GM18498 (cell line): ENCODE results near the gene YIF1A.
"Not testable (repeated sequence)": the region's sequence is repeated elsewhere in the genome, so short reads cannot be mapped to it uniquely, and the experiment has no call there.

Source experiments
- ATAC-seq: cut with Tn5 transposase; IDR thresholded peaks from one replicate; pipeline ENCODE4 v1.9.1; 2021; ENCODE audit warnings: mild to moderate bottlenecking, moderate library complexity; ENCODE audit not compliant: unreplicated experiment

YIF1A gene

DNA sequence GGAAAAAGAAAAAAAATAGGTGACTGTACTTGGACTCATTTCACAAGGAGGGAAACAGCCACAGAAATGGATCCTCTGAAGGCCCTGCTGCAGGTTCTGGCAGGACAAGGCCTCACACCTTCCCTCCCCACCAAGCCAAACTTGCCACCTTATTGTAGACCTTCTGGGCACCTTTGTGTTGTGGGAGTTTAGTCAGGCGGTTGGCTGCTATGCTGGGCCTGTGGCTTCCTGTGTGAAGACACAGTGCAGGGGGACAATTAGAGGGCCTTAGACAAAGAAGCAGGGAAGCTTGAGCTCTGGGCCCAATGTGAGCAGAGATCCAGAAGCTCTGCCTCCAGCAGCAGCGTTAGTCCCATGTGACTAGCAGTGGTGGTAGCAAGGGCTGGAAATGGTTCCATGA is 16.3 kb downstream of the YIF1A start:
- ATAC-seq = no peak

GRCh38 chr11:66271816-66272215 is 17.1 kb downstream of the YIF1A start:
- no peak for ATAC-seq

DNA sequence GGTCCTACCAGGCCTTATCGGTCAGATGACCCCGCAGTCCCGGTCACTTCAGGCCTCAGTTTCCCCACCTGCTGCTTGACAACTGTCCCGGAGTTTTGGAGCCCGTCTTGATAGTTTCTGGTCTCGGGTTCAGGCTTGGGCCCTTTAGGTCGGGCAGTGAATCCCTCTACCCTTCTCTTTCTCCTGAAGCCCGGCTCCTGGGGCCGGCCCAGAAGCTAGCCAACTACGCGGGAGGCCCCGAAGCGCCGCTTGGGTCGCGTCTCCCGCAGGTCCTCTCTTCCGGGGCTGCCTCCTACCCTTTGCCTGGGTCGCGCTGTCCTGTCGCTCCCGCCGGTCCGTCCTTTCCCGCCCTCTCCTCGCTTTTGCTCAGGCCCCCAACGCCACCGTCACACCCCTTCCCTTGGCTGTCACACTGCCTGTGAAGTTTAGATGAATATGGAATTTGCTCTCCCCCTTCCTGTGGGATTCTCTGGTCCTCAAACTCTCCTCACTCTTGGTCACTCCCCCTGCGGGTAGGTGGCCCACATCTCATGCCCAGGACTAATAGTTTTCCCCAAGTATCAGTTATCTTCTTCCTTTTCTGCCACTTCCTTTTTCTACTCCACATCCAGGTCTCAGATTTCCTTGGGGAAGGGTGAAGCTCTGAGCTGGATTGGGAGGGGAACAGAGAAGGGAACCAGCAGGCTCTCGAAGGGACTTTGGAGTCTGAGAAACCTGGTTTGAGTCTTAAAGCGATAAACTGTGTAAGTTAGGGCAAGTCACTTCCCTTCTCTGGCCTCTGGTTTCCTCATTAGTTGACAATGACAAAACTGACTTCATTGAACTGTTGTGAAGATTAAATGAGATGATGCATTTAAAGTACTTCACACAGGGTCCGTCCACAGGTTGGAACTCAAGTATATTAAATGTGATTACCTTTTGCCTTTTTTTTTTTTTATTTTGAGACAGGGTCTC is 19.7 kb downstream of the YIF1A start:
- no peak for ATAC-seq

DNA sequence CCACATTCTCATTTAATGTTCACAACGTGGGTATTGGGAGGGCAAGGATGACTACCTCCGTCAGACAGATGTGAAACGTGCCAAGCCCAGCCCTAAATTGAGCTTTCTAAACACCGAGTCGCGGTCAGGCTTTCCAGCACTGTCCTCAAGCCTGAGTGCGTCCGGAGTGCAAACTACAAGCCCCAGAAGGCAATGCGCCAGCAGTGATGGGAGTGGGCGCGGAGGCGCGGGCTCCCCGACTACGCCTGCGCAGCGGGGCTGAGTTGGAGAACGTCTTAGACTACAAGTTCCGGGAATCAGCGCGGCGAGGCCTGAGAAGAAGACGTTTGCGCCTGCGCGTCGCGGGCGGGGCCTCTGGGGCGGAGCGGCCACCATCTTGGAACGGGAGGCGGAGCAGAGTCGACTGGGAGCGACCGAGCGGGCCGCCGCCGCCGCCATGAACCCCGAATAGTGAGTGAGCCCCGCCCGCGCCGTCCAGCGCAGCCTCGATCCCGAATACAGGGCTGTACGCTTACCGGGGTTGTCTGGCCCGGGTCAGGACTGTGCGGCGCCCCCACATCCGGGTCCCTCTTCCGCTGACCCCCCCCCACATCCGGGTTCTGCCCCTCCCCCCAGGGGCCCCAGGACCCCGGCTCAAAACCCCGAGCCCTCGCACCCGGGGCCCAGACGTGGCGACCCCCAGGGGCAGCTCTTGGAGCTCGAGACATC is 20.5 kb downstream of the YIF1A start, which contains the start of gene RAB1B:
RAB1B (plus strand) TSS at position 396 of the 708 bp plus-strand sequence; CDS start at position 437, 41 bp downstream.
- peak; percentile 77 for ATAC-seq

DNA sequence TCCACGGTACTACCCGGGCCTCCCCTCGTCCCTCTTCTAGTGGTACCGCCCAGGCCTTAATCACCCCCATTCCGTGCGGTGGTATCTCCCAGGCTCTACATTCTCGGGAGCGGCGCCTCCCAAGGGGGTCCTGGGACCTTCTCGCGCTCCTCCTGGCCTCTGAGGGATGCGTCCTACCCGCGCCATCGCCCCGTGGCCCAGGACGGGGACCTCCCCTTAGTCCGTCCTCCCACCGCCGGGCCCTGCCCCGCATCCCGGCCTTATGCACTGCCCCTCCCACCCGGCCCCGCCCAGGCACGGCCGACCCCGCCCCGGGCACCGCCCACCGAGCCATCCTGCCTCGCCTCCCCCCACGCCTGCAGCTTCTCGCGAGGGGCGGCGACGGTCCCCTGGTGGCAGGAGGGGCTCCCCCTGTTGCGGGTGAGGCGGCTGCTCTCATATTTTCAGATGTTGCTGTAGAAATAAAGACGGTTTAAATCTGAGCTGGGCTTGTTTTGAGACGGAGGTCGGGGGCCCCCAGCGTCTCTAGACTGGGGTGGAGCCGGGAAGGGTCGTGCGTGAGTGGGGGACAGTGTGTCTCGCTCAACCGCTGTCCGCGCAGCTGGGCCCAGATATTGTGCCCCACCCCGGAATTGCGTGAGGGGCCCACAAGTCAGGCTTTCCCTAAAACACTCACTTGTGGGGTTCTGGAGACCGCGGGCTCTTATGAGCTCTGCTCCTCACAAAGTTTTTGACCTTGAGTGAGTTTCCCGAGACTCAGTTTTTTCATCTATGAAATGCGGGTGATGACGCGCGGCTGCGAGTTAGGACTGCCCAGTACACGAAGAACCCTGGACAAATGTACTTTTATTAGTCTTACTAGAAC is 21.3 kb downstream of the YIF1A start:
- peak; percentile 57 for ATAC-seq

- ATAC-seq = no peak
Observed at GRCh38 chr11:66267039-66267378, 21.9 kb downstream of the YIF1A start.

- ATAC-seq = no peak
Observed at GRCh38 chr11:66266378-66267038, 22.4 kb downstream of the YIF1A start.

- no peak for ATAC-seq
Observed at GRCh38 chr11:66265531-66266377, 23.2 kb downstream of the YIF1A start.

GRCh38 chr11:66264914-66265313 is 24.0 kb downstream of the YIF1A start:
- ATAC-seq = no peak

GRCh38 chr11:66264383-66264782 is 24.6 kb downstream of the YIF1A start:
- ATAC-seq = no peak

- no peak for ATAC-seq
Observed at GRCh38 chr11:66263785-66264184, 25.2 kb downstream of the YIF1A start.

- no peak for ATAC-seq
Observed at GRCh38 chr11:66263231-66263630, 25.7 kb downstream of the YIF1A start.

- ATAC-seq = no peak
Observed at GRCh38 chr11:66262696-66263095, 26.2 kb downstream of the YIF1A start.

GRCh38 chr11:66262191-66262590 is 26.8 kb downstream of the YIF1A start:
- no peak for ATAC-seq

GRCh38 chr11:66261578-66261977 is 27.4 kb downstream of the YIF1A start:
- no peak for ATAC-seq

DNA sequence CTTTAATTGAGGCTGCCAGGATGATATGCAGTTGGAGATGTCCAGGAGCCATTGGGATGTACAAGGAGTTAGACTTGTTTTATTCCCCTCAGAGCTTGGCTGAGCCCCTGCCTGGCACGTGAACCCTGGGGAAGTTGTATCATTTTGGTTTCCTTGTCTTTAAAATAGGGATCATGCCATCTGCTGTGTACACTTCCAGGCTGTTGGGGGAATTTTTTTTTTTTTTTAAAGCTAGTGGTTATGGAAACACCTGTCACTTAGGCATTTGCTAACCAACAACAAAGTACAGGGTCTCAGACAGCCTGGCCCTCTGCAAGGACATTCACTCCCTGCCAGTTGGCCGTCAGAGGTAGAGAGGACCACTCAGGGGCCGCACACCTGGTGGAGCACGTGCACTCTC is 29.0 kb downstream of the YIF1A start:
- ATAC-seq = no peak

- no peak for ATAC-seq
Observed at GRCh38 chr11:66259225-66259624, 29.7 kb downstream of the YIF1A start.

DNA sequence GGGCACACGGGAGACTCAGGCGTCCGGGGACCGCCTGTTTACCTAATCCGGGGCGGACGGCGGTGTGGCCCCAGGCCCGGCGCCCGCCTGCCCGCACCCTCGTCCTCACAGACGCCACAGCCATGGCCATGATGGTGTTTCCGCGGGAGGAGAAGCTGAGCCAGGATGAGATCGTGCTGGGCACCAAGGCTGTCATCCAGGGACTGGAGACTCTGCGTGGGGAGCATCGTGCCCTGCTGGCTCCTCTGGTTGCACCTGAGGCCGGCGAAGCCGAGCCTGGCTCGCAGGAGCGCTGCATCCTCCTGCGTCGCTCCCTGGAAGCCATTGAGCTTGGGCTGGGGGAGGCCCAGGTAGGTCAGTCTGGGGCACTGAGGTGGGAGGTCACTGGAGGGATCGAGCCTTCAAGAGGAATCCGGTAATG is 30.5 kb downstream of the YIF1A start:
- ATAC-seq = no peak

GRCh38 chr11:66253081-66253480 is 35.9 kb downstream of the YIF1A start:
- ATAC-seq = not testable (repeated sequence)

- ATAC-seq = no peak
Observed at GRCh38 chr11:66251809-66252208, 37.1 kb downstream of the YIF1A start.
